Sigmoid colon (tissue), 7 donors: Measurements from ENCODE around the gene VRK1. TPM values are rescaled to one million over a fixed set of nuclear protein-coding genes. Genes with fewer than 3 reads are reported as not detected.
"Not testable (repeated sequence)": the region's sequence is repeated elsewhere in the genome, so short reads cannot be mapped to it uniquely, and the experiment has no call there.

Experiments
- DNase-seq: peaks from one replicate; pipeline ENCODE4 v3.0.0-alpha.2; 2019
- H3K27ac ChIP-seq, 4 donors: fragments of 200-600 bp; sonication (generic); one replicate each; pipeline ENCODE4 v1.5.1; 2016 to 2019; ENCODE audit warnings: mild to moderate bottlenecking in 1 of 4
- H3K27me3 ChIP-seq, 3 donors: fragments of 200-600 bp; sonication (generic); one replicate each; pipeline ENCODE4 v1.5.1; 2019; ENCODE audit warnings: mild to moderate bottlenecking in 1 of 3
- H3K36me3 ChIP-seq, 4 donors: fragments of 200-600 bp; sonication (generic); one replicate each; pipeline ENCODE4 v1.5.1; 2016 to 2019
- H3K4me1 ChIP-seq, 4 donors: fragments of 200-600 bp; sonication (generic); one replicate each; pipeline ENCODE4 v1.5.1; 2017 to 2019
- H3K4me3 ChIP-seq, 4 donors: fragments of 200-600 bp; sonication (generic); one replicate each; pipeline ENCODE4 v1.5.1; 2017 to 2019; ENCODE audit warnings: mild to moderate bottlenecking in 2 of 4, moderate library complexity in 1 of 4
- H3K9me3 ChIP-seq, 4 donors: fragments of 200-600 bp in 3 of 4; sonication (generic) in 3 of 4; one replicate each; pipeline versions ENCODE4 v1.5.1 to v1.6.1; 2013 to 2019
- EP300 ChIP-seq, 4 donors: sonication (generic); formaldehyde crosslinking; IDR thresholded peaks; one replicate each; pipeline ENCODE4 v1.6.1; 2017; ENCODE audit warnings: antibody characterized with exemption in 4 of 4
- POLR2A ChIP-seq, 2 donors: fragments of 450-650 bp; IDR thresholded peaks; one replicate each; pipeline ENCODE4 v1.6.1; 2016; ENCODE audit warnings: antibody characterized with exemption in 2 of 2, mild to moderate bottlenecking in 2 of 2, moderate library complexity in 2 of 2
- POLR2AphosphoS5 ChIP-seq, 4 donors: sonication (generic); formaldehyde crosslinking; IDR thresholded peaks; one replicate each; pipeline ENCODE4 v1.6.1; 2017; ENCODE audit warnings: antibody characterized with exemption in 4 of 4
- WGBS, 2 donors: extraction: QIAGEN DNeasy Blood & Tissue Kit; methylation state at CpG; one replicate each; pipeline ENCODE4 v1.1.7; 2013; 5-methylcytosine and 5-hydroxymethylcytosine counted together
- intact Hi-C: fragments of 100-400 bp; cut with DNase I; formaldehyde crosslinking; loops from one replicate; pipeline ENCODE4 v1.15.1; 2023
- polyA plus RNA-seq, 3 donors: library from polyadenylated mRNA; stranded (reverse); fragments of 200-250 nt; gene quantifications; one replicate each; pipeline ENCODE4 v1.2.3, GENCODE V29; 2013
- total RNA-seq, 4 donors: library from RNA; depleted of rRNA; stranded (reverse); fragments of >200 nt; gene quantifications; one replicate each; pipeline ENCODE4 v1.1.0, GENCODE V29; 2016
- TF ChIP-seq, protein P1 (sequence below), 4 experiments: fragments of 450-650 bp in 3 of 4; fragments of 200-600 bp in 1 of 4; IDR thresholded peaks; one replicate each; pipeline ENCODE4 v1.5.1; 2016 to 2019; ENCODE audit warnings: antibody characterized with exemption in 4 of 4, mild to moderate bottlenecking in 3 of 4, moderate library complexity in 2 of 4
- donor health status: healthy with polysubstance abuse.
- donor health status: Bipolar disorder and iron deficiency.
- donor health status: healthy.

The VRK1 gene
- total and polyA plus RNA-seq, 7 donors: 7.8 to 25.7 (median 17.9) TPM

DNA sequence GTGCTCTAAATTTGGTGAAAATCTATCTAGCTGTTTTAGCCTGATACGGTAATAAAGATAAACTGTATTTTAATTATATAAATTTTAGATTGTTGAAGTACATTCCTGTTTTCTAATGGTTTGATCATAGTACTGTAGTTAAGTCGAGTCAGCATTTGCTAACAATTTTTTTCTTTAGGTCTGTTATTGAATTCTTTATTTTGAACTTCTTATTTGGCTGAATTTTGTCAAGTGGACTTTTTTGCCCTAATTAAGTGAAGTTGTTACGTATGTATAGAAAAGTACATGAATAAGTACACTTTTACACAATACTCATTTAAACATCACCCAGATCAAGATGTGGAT is 66.8 kb downstream of the VRK1 start:
- no peak for TF ChIP-seq EP300 (IDR thresholded peaks at IDR 0.05)
- no peak for TF ChIP-seq POLR2AphosphoS5 (IDR thresholded peaks at IDR 0.05)
- no peak for TF ChIP-seq POLR2A (IDR thresholded peaks at IDR 0.05)
- TF ChIP-seq, protein P1, sequence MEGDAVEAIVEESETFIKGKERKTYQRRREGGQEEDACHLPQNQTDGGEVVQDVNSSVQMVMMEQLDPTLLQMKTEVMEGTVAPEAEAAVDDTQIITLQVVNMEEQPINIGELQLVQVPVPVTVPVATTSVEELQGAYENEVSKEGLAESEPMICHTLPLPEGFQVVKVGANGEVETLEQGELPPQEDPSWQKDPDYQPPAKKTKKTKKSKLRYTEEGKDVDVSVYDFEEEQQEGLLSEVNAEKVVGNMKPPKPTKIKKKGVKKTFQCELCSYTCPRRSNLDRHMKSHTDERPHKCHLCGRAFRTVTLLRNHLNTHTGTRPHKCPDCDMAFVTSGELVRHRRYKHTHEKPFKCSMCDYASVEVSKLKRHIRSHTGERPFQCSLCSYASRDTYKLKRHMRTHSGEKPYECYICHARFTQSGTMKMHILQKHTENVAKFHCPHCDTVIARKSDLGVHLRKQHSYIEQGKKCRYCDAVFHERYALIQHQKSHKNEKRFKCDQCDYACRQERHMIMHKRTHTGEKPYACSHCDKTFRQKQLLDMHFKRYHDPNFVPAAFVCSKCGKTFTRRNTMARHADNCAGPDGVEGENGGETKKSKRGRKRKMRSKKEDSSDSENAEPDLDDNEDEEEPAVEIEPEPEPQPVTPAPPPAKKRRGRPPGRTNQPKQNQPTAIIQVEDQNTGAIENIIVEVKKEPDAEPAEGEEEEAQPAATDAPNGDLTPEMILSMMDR (IDR thresholded peaks at IDR 0.05): no peak
- no peaks in the 10 kb centered on the region for H3K36me3 ChIP-seq
- WGBS, 2 donors: 97 to 98% methylated on average over 3 of the region's 3 CpGs
- no peak overlapping the region for H3K4me3 ChIP-seq
- H3K4me1 ChIP-seq: no peaks in the 10 kb centered on the region
- intact Hi-C loops: no loop called here
- no peak overlapping the region for H3K27ac ChIP-seq
- DNase-seq: no peak
- H3K9me3 ChIP-seq: no peaks in the 10 kb centered on the region
- H3K27me3 ChIP-seq: no peaks in the 10 kb centered on the region

DNA sequence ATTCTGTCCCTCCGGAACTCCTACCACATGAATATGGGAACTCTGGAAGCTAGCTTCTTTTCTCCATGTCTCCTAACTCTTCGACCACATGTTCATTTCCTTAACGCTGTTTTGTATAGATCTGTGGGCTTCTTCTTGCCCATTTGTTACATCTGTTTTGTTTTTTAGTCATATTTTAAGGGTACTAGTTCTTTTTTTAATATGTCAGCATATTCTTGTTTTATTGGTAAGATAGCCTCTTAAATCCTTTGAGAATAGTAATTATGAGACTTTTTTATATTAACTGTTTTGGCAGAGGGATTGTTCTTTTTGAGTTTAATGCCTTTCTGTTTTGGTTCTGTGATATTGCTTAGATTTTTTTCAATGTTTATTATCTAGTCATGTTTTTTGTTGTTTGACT is 70.5 kb downstream of the VRK1 start:
- Histone ChIP-seq H3K4me3 (no peak overlapping the region), H3K36me3 (no peaks in the 10 kb centered on the region), H3K9me3 (no peaks in the 10 kb centered on the region), H3K4me1 (no peaks in the 10 kb centered on the region), H3K27me3 (no peaks in the 10 kb centered on the region), H3K27ac (no peak overlapping the region)
- WGBS, 2 donors: 93% methylated on average over 3 of the region's 3 CpGs
- DNase-seq: no peak
- intact Hi-C loops: no loop called here
- no peak for TF ChIP-seq POLR2AphosphoS5 (IDR thresholded peaks at IDR 0.05)
- no peak for TF ChIP-seq EP300 (IDR thresholded peaks at IDR 0.05)
- TF ChIP-seq, protein P1 (IDR thresholded peaks at IDR 0.05): no peak
- no peak for TF ChIP-seq POLR2A (IDR thresholded peaks at IDR 0.05)

DNA sequence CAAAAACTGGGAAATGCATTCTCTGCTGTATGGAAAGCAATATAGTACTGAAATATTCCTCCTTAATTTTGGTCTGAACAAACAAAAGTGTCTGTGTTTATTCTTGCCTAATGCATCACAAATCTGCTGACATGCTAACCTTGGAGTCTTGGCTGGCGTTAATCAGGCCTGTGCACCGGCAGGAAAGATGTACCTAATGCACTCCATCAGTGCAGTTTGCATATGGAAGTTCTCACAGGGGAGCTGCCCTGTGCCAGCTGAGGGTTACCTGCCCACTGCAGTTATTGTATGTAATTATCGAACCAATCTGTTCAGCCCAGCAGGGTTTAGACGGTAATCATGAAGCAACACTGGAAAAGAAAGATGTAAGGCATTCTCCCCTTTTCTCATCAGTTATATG is 76.9 kb downstream of the VRK1 start:
- no peaks in the 10 kb centered on the region for H3K9me3 ChIP-seq
- DNase-seq: no peak
- H3K36me3 ChIP-seq: peaks cover 0 to 13% (median 0%) of the 10 kb centered on the region in 4 donors
- H3K27ac ChIP-seq: no peak overlapping the region
- 94 to 95% methylated on average over 4 of the region's 4 CpGs for WGBS, 2 donors
- TF ChIP-seq POLR2A (IDR thresholded peaks at IDR 0.05): no peak
- no peak for TF ChIP-seq POLR2AphosphoS5 (IDR thresholded peaks at IDR 0.05)
- TF ChIP-seq EP300 (IDR thresholded peaks at IDR 0.05): no peak
- TF ChIP-seq, protein P1 (IDR thresholded peaks at IDR 0.05): no peak
- no peaks in the 10 kb centered on the region for H3K4me1 ChIP-seq
- intact Hi-C loops: no loop called here
- H3K4me3 ChIP-seq: no peak overlapping the region
- no peaks in the 10 kb centered on the region for H3K27me3 ChIP-seq

DNA sequence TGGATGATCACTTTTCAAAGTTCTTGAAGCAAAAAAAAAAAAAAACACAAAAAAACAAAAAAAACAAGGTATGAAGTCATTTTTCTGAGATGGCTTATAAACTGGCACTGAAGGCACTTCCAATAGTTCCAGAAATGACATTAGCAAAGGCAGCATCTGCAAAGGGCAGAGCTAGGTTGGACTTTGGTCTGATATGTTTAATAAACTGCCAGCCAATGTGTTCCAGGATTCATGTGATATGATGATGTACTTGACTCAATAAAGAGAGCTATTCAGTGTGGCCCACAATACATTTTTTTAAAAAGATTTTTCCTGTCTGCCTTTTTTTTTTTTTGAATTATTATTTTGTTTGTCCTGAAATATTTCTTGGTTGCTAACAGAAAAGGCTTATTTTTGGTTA is 79.6 kb downstream of the VRK1 start:
- Histone ChIP-seq H3K27ac (no peak overlapping the region), H3K36me3 (peaks cover 0 to 17% (median 0%) of the 10 kb centered on the region in 4 donors), H3K4me1 (no peaks in the 10 kb centered on the region), H3K4me3 (no peak overlapping the region), H3K9me3 (no peaks in the 10 kb centered on the region), H3K27me3 (no peaks in the 10 kb centered on the region)
- intact Hi-C loops: no loop called here
- TF ChIP-seq, protein P1 (IDR thresholded peaks at IDR 0.05): no peak
- TF ChIP-seq POLR2AphosphoS5 (IDR thresholded peaks at IDR 0.05) (no peak), POLR2A (IDR thresholded peaks at IDR 0.05) (no peak), EP300 (IDR thresholded peaks at IDR 0.05) (no peak)
- DNase-seq: no peak

DNA sequence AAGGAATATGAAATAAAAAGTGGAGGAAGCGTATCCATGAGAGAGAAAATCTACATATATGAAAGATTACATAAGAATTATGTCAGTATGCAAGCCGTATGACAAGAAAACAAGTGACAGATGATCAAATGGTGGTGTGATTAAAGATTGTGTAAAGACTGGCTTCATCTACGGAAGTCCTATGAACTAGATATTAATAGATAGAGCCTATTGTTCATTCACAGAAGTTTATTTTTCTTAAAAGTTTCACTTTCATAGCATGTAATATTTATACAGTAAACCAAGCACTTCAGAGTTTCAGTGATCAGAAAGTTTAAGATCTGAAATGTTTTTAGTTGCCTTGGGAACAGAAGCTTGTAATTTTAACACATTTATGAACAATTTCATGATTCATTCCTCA is 84.5 kb downstream of the VRK1 start:
- TF ChIP-seq POLR2A (IDR thresholded peaks at IDR 0.05): no peak
- TF ChIP-seq POLR2AphosphoS5 (IDR thresholded peaks at IDR 0.05): no peak
- TF ChIP-seq, protein P1 (IDR thresholded peaks at IDR 0.05): no peak
- no peak for TF ChIP-seq EP300 (IDR thresholded peaks at IDR 0.05)
- H3K27me3 ChIP-seq: no peaks in the 10 kb centered on the region
- no peak overlapping the region for H3K4me3 ChIP-seq
- WGBS, 2 donors: 94 to 95% methylated on average over 3 of the region's 3 CpGs
- no peaks in the 10 kb centered on the region for H3K9me3 ChIP-seq
- DNase-seq: no peak
- intact Hi-C loops: no loop called here
- H3K27ac ChIP-seq: no peak overlapping the region
- peaks cover 0 to 12% (median 0%) of the 10 kb centered on the region in 4 donors for H3K36me3 ChIP-seq
- H3K4me1 ChIP-seq: no peaks in the 10 kb centered on the region

DNA sequence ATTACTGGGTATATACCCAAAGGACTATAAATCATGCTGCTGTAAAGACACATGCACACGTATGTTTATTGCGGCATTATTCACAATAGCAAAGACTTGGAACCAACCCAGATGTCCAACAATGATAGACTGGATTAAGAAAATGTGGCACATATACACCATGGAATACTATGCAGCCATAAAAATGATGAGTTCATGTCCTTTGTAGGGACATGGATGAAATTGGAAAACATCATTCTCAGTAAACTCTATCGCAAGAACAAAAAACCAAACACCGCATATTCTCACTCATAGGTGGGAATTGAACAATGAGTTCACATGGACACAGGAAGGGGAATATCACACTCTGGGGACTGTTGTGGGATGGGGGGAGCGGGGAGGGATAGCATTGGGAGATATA is 86.8 kb downstream of the VRK1 start:
- DNase-seq, H3K4me3 ChIP-seq, H3K9me3 ChIP-seq, H3K36me3 ChIP-seq, H3K27me3 ChIP-seq, intact Hi-C loops, H3K27ac ChIP-seq, H3K4me1 ChIP-seq: not testable (repeated sequence)
- 97 to 99% methylated on average over 5 of the region's 5 CpGs for WGBS, 2 donors
